GM18907 (cell line): ENCODE measurements around the gene TUT7.
"Not testable (repeated sequence)": the region's sequence is repeated elsewhere in the genome, so short reads cannot be mapped to it uniquely, and the experiment has no call there.

Experiments used
- ATAC-seq: cut with Tn5 transposase; IDR thresholded peaks from one replicate; pipeline ENCODE4 v1.9.1; 2021; ENCODE audit warnings: mild to moderate bottlenecking, moderate library complexity; ENCODE audit not compliant: unreplicated experiment

TUT7 gene

GRCh38 chr9:86349271-86349670, 4.9 kb downstream of the TUT7 start:
- no peak for ATAC-seq

- ATAC-seq = no peak
Observed at GRCh38 chr9:86347991-86348390, 6.2 kb downstream of the TUT7 start.

- no peak for ATAC-seq
Observed at GRCh38 chr9:86344818-86345217, 9.4 kb downstream of the TUT7 start.

- ATAC-seq = no peak
Observed at GRCh38 chr9:86342269-86342668, 11.9 kb downstream of the TUT7 start.

GRCh38 chr9:86341007-86341491, 13.2 kb downstream of the TUT7 start:
- no peak for ATAC-seq

- peak; percentile 35 for ATAC-seq
Observed at GRCh38 chr9:86340356-86341006, 13.7 kb downstream of the TUT7 start.

GRCh38 chr9:86337469-86338108, 16.6 kb downstream of the TUT7 start:
- ATAC-seq = peak; percentile 39

GRCh38 chr9:86336058-86336457, 18.2 kb downstream of the TUT7 start:
- ATAC-seq = no peak

GRCh38 chr9:86333651-86334050, 20.6 kb downstream of the TUT7 start:
- ATAC-seq = no peak

GRCh38 chr9:86330186-86330585, 24.0 kb downstream of the TUT7 start:
- no peak for ATAC-seq

- ATAC-seq = no peak
Observed at GRCh38 chr9:86329649-86330048, 24.6 kb downstream of the TUT7 start.

- ATAC-seq = no peak
Observed at GRCh38 chr9:86328156-86328555, 26.1 kb downstream of the TUT7 start.

GRCh38 chr9:86326536-86326935, 27.7 kb downstream of the TUT7 start:
- ATAC-seq = no peak

- ATAC-seq = no peak
Observed at GRCh38 chr9:86324901-86325300, 29.3 kb downstream of the TUT7 start.

GRCh38 chr9:86324308-86324707, 29.9 kb downstream of the TUT7 start:
- ATAC-seq = no peak

- no peak for ATAC-seq
Observed at GRCh38 chr9:86322973-86323644, 31.1 kb downstream of the TUT7 start.

GRCh38 chr9:86321373-86321772, 32.8 kb downstream of the TUT7 start:
- no peak for ATAC-seq

GRCh38 chr9:86318187-86318586, 36.0 kb downstream of the TUT7 start:
- no peak for ATAC-seq

GRCh38 chr9:86315078-86315477, 39.1 kb downstream of the TUT7 start:
- no peak for ATAC-seq

GRCh38 chr9:86312959-86313358, 41.3 kb downstream of the TUT7 start:
- not testable (repeated sequence) for ATAC-seq

- ATAC-seq = no peak
Observed at GRCh38 chr9:86308687-86309086, 45.5 kb downstream of the TUT7 start.

- ATAC-seq = no peak
Observed at GRCh38 chr9:86304236-86304730, 49.9 kb downstream of the TUT7 start.
